ENCODE results near the gene GXYLT2.
"Not testable (repeated sequence)": the region's sequence is repeated elsewhere in the genome, so short reads cannot be mapped to it uniquely, and the experiment has no call there.

The GXYLT2 gene

DNA sequence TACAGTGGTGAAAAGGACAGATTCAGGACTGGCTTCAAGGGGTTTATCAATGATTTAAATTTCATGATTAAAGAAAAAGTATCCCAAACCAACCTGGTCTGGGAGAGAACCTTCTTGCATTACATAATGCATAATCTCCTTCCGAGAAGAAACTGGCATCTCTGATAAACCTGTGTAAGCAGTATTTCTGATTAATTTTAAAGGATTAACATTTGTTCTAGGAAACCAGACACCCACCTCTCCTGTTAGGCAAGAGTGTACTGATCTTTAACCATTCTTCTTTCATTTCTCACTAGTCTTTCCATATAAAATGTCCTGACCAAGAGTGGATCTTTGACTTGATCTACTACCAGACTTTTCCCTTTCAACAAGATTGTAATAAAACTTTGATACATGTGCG lies 85.9 kb downstream of the GXYLT2 start:
- DNase-seq (ENCODE audit: low spot score): no peak

DNA sequence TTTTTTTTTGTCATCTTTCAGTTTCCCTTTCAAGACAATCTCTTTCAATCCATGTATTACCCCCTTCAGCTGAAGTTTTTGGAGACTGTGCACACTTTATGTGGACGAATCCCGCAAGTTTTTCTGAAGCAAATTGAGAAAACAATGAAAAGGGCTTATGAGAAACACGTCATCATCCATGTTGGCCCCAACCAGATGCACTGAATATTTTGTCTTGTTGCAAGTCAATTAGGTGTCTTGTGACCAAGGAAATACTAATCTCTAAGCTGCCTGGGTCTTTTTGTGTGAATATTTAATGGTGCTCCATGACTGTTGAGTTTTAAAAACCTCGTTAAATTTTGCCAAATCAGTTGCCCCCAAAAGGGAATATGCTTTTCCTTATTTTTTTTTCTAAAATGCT lies 87.1 kb downstream of the GXYLT2 start:
- DNase-seq (ENCODE audit: low spot score): no peak

DNA sequence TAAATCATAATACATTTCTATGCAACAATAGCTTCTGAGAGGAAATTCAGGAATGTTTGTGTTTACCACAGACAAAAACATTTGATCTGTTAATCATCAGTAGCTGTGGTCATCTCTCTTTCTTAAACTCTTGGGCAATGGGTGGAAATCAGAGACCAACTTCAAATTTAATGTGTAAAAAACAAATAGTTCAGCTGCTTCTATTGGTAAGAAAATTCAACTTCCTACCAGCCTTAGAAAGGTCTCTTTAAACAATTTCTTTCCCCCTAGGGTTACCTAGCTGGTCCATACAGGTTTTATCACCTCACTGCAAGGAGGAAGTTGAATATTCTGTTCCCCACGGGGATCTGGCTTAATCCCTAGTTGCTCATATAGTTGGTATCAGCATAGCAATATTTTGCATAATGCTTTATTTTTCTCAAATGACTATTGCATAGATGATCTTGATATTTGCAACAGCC lies 88.5 kb downstream of the GXYLT2 start:
- DNase-seq (ENCODE audit: low spot score): peak; percentile 49

DNA sequence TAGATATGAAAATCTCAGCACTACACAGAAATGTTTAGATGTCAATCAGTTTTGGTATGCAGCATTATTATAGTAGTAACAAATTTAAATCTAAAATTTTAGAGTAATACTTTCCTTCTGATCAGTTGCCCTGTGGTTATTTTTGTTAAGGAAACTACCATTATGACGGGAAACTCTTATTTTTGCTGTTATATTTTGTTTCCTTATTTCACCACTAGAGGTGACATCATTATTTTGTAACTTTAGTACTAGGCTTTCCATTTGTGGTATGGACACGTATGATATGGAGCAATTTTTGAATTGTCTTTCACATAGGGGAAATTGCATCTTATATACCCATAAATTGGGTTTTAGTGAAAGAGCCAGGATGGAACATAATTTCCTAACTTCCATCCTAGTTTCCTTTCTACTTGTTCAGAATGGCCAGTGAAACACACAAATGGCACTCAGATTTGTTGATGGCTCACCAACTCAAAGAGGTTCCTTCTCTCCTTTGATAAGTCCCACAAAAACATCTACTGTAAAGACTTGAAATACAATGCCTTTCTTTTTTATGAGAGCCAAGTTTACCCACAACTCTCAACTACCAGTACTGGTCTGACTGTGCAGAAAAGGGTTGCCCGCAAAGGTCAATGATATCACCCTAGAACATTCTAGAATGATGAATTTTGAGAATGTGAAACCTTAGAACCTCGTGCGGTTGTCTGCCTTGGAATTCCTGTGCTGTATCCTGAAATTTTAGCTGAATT lies 89.4 kb downstream of the GXYLT2 start:
- DNase-seq (ENCODE audit: low spot score): no peak

DNA sequence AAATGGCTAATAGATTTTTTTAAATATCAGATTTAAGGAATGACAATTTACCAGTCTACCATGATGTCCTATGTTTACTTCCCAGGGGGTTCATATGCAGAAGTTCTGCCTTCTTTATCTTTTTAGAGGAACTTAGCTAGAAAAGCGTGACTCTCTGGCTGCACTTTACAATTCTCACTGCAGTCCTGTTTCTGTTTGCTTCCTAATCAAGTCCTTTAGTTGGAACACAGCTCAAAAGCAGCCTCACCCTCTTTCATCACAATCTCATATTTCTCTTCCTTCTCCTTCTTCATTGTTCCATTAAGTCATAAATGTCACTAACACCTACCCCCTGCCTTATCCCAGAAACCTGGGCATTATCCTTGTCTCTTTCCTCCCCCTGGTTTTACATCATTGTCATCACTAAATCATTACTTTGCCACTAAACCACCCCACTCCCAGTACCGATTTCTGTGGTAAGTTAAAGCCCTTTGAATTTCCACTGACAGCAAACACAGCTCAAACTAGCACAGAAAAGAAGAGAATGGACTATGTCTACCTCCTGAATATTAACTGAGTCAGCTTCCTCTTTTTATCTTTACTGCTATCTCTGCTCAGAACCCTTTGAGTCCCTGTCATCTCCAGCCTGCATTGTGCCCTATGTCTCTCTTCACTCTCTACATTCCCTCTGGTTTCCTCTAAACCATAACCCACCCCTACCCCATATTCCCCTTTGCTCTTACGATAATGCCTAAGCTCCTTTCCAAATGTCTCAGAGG lies 94.9 kb downstream of the GXYLT2 start:
- DNase-seq (ENCODE audit: low spot score): no peak

DNA sequence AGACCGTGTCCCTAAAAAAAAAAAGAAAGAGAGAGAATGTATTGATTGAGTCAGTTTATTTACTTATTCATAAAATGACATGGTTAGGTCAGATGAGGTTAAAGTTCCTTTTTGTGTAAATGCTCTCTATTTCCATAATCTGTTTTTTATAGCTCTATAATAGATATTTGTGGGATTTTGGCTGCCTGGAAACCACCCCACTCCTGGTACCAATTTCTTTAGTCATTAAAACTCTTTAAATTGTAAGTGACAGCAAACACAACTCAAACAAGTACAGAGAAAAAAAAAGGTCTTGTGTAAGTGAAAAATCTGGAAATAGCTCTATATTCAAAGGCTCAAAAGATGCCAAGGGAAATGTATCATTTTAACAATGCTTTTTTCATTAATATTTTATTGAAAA lies 97.7 kb downstream of the GXYLT2 start:
- DNase-seq (ENCODE audit: low spot score): no peak

DNA sequence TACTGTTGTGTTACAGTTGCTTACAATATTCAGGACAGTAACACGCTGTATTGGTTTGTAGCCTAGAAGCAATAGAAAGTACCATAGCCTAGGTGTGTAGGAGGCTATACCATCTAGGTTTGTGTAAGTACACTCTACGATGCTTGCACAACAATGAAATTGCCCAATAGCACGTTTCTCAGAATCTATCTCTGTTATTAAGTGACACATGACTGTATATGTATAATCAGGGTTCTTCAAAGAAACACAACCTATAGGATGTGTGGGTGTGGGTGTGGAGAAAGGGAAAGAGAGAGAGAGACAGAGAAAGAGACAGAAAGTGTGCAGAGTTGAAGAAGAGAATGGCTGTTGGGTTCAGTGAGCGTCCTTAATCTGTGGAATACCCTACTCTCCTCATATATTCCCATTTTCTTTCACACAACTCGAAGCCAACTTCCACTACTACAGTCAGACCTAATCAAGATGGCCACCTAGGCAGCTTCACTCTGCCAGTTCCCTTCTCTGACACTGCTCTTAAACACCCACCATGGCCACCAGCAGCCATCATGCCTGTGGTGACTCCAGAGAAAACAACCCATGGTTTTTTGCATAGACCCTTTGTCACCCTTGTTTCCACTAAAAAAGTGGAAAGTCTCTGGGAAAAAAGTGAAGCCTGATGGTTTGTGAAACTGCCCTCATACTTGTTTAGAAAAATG lies 103.0 kb downstream of the GXYLT2 start:
- DNase-seq (ENCODE audit: low spot score): no peak

DNA sequence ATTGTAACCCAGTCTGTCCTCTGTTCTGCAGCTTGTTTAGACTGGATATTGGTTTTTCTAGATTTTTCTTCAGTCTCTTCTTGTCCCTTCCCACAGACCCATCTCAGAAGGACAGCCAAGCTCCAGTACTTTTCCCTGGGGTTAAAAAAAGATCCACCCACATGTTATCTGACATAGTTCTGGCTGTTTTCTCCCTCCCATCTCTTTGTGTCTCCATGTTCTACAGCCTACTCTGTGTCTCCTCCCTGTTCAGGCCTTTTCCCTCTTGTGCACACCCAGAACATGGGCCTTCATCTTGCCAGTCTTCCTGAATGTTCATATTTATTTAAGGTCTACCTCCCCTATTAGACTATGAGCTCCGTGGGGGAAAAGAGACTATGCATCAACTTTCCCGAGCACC lies 103.7 kb downstream of the GXYLT2 start:
- DNase-seq (ENCODE audit: low spot score): no peak

DNA sequence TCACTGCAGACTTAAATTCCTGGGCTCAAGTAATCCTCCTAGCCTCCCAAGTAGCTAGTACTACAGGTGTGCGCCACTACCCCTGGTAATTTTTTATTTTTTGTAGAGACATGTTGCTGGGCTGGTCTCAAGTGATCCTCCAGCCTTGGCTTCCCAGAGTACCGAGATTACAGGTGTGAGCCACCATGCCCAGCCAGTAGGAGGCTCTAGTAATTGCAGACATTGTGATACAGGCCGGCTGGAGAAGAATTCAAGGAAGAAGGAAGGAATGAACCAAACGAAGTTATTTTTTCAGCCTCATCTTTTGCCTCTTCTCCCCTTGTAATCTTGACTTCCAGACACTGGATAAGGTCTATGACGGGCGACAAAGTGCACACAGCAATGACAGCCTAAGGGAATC lies 105.5 kb downstream of the GXYLT2 start:
- DNase-seq (ENCODE audit: low spot score): no peak

DNA sequence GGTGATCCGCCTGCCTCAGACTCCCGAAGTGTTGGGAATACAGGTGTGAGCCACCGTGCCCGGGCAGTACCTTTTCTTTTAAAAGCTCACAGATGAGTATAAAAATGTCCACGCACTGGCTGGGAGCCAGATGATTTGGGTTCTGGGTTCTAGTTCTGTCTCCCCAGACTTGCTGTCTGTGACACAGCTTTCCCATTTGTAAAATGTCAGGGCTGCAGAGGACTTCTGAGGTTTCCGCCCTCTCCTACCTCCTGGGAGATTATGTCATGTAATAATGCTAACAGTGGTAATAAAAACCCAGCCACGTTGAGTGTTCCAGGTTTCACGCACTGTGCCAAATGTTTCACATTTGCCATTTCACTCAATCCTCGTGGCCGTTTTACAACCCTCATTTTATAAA lies 107.5 kb downstream of the GXYLT2 start:
- no peak for DNase-seq (ENCODE audit: low spot score)

DNA sequence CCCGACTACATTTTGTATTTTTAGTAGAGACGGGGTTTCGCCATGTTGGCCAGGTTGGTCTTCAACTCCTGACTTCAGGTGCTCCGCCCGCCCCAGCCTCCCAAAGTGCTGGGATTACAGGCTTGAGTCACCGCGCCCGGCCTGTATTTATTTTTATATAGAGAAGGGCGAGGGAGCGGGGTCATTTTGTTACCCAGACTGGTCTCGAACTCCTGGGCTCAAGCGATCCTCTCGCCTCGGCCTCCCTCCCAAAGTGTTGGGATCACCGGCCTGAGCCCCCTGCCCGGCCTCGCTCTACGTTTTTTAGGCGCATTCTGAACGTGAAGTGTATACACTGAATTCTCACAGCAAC lies 108.3 kb downstream of the GXYLT2 start:
- DNase-seq (ENCODE audit: low spot score): no peak

DNA sequence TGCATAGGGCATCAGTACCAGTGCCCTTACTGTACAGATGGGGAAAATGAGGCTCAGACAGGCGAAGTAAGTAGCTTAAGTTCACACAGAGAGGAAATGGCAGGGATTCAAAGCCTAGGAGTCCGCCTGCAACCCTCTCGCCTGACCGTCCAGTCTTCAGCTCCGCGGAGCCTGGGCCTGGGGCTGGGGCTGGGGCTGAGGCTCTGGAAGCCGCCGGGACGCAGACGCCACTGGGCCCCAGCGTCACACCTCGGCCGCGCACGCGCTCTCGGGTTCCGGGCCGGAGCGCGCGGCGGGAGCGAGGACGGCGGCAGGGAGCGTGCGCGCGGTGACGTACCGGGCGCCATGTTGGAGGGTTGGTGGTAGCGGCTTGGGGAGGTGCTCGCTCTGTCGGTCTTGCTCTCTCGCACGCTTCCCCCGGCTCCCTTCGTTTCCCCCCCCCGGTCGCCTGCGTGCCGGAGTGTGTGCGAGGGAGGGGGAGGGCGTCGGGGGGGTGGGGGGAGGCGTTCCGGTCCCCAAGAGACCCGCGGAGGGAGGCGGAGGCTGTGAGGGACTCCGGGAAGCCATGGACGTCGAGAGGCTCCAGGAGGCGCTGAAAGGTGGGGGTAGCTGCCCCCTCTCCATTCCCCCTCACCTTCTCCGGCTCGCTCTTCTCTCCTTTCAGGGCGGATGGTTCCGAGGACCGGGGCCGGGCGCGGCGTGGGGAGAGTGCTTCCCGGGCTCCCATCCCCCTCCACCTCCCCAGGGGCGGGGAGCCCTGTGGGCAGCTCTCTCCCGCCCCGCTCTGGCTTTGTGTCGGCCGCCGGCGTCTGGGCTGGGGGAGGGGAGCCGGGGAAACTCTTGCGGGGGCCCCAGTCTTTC lies 108.9 kb downstream of the GXYLT2 start, which contains the start of gene PPP4R2:
Gene PPP4R2 (plus strand): TSS at position 339 of the 861 bp plus-strand sequence. CDS start 227 bp downstream, at position 566.
- peak; percentile 97 for DNase-seq (ENCODE audit: low spot score)

DNA sequence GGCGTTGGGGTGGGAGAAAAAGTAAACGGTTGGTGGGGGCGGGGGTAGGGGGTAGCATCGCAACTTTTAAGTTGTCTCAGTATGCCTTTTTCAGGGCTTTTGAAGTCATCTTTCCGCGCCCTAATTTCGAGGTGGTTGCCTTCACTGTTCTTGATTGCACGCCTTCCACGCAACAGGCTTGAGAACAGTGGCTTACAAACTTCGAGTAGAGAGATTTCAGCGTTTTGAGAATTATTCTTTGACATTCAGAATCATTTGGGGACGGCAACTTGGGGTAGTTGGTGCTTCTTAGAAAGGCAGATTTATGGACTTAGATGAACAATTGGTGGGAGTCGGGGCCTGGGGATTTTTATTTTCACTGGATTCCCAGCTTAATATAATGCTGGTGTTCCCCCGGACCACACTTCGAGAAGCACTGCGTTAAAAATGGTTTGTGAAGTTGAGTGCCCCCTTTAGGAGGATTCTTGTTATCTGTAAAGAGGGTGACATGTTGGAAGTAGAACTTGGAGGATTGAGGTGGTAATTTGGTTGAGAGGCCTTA lies 109.6 kb downstream of the GXYLT2 start:
- DNase-seq (ENCODE audit: low spot score): peak; percentile 41

DNA sequence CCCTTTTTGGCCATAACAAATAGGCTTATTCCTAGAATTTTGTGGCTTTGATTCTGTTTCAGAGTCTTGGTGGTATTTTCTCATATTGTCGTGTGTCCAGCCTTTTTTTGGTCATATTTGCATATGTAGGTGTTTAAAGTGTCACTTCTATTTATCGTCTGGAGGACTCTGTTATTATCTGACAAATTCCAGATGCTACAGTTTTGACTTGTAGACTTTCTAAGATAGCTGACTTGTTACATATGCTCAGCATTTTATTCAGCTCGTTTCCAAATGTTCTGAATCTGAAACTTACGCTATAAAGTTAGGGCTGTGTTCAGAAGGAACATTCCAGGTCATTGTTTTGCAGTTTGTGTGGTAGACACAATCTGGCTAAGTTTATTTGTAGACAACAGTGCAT lies 110.6 kb downstream of the GXYLT2 start:
- no peak for DNase-seq (ENCODE audit: low spot score)

DNA sequence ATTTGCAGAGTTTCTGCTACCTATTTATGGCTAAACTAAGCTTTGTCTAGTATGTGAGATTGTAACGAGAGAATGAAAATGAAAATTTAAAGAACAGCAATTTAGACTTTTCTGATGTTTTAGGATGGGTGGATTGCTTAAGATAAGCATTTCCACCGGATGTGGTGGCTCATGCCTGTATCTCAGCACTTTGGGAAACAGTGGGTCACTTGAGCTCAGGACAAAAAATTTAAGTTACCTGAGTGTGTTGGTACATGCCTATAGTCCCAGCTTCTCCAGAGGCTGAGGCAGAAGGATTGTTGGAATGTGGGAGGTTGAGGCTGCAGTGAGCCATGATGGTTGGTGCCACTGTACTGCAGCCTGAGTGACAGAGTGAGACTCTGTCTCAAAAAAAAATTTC lies 112.1 kb downstream of the GXYLT2 start:
- no peak for DNase-seq (ENCODE audit: low spot score)

DNA sequence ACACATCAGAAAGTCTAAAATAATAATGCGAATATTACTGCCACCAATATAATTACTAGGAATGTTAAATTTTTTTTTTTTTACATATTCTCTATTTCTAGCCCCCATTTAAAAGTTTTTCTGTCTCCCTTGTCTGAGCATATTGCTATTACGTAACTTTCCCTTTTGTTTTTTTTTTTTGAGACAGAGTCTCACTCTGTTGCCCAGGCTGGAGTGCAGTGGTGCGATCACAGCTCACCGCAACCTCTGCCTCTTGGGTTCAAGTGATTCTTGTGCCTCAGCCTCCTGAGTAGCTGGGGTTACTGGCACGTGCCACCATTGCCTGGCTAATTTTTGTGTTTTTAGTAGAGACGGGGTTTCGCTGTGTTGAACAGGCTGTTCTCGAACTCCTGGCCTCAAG lies 115.2 kb downstream of the GXYLT2 start:
- DNase-seq (ENCODE audit: low spot score): not testable (repeated sequence)

DNA sequence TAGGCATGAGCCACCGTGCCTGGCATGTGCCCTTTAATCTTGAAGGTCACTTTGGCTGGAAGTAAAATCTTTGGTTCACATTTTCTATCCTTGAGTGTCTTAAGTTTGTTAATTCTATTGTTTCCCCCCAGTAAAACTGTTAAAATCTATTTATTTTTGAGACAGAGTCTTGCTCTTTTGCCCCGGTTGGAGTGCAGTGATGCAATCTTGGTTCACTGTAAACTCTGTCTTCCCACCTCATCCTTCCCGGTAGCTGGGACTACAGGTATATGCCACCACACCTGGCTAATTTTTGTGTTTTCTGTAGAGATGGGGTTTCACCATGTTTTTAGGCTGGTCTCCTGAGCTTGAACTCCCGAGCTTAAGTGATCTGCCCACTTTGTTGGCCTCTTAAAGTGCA lies 116.5 kb downstream of the GXYLT2 start:
- DNase-seq (ENCODE audit: low spot score): no peak

DNA sequence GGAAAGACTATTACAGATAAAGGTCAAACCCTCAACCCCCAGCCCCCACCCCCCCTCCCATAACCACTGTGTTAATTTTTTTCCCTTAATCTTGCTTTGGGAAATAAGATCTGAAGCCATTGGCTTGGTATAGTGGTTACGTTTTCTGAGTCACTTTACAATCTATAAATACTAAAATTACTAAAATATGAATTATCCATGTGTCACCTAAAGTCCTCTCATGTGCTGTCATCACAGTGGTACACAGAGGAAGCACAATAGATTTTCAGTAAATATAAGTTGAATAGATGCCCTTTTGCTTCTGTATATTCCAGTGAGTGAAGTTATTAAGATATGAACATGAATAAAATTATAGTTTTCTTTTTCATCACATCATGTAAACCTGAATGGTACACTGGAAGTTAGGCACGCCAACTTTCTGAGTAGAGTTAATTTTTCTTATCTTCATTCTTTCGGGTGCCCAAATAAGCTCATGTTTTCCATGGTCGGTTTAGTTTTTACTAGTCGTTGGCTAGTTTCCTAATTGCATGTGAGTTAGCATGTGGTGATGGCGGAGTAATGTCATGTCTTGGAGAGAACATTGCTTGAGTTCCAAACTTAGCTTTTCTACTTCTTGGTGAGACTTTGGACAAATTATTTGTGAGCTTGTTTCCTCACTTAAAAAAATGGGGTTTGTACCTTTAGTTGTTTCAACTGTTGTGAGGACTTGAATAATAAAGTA lies 120.3 kb downstream of the GXYLT2 start:
- no peak for DNase-seq (ENCODE audit: low spot score)

DNA sequence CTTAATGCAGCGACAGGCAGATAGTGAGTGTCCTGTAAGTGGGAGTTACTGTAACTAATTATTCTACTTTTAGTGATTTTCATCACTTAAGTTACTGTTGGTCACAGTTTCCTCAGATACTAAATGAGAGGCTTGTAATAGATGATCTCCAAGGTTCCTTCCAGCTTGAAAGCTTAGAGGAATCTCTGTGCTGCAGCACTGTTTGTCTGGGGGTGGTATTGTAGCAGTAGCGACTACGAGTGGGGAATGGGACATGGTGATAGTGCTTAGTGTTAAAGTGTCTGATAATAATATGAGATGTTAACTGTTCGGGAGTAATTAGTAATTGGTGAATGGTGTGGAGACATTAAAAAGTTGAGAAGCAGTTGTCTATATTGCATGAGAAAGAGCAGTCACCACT lies 121.2 kb downstream of the GXYLT2 start:
- no peak for DNase-seq (ENCODE audit: low spot score)

DNA sequence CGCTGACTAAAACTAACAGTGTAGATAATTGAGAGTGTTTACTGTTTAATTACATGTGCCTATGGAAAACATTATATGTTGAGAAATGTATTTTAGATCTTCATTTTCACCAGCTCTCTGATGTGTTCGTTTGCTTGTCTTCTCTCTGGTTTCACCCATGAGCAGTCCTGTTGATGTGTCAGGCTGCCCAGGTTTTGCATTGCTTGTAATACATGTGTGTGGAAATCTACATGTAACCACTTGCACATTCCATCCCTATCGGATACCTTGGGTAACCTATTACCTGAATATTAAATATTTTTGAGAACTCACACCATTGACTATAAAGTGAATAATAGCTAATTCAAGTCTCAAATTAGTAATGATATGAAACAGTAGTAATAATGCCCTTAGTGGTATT lies 121.9 kb downstream of the GXYLT2 start:
- DNase-seq (ENCODE audit: low spot score): no peak

DNA sequence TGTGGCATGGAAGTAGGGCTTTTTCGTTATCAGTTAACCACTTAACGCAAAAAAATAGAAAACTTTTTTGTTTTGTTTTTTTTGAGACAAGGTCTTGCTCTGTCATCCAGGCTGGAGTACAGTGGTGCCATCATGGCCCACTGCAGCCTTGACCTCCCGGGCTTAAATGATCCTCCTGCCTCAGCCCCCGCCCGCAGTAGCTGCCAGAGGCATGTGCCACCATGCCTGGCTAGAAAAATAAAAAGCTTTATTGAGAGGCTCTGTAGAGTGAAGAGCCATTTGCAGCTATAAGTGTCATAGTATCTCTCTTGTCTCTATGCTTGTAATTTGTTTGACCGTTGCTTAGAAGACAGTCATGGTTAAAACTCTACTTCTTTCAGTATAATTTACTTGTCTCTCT lies 122.3 kb downstream of the GXYLT2 start:
- DNase-seq (ENCODE audit: low spot score): no peak

Measured in AG20443 (cell line).